Measurements from ENCODE around the gene FSCB.

The FSCB gene

GRCh38 chr14:44507183-44507582 lies at the start of gene FSCB:
TSS of gene FSCB (minus strand) at chr14:44507283. CDS start at chr14:44506987, 296 bp downstream.
- DNase-seq = no peak

- no peak for DNase-seq
These were observed 24.6 kb upstream of the FSCB start for GRCh38 chr14:44531658-44532057.

- no peak for DNase-seq
These were observed 23.4 kb upstream of the FSCB start for GRCh38 chr14:44530475-44530874.

GRCh38 chr14:44529026-44529425 lies 21.9 kb upstream of the FSCB start:
- peak; percentile 23 for DNase-seq

- DNase-seq = no peak
These were observed 21.1 kb upstream of the FSCB start for GRCh38 chr14:44528180-44528579.

- DNase-seq = no peak
These were observed 18.2 kb upstream of the FSCB start for GRCh38 chr14:44525237-44525636.

- DNase-seq = peak; percentile 34
These were observed 8.6 kb upstream of the FSCB start for GRCh38 chr14:44515668-44516067.

GRCh38 chr14:44508834-44509233 lies 1.8 kb upstream of the FSCB start:
- no peak for DNase-seq

- DNase-seq = peak; percentile 23
These were observed 1.5 kb downstream of the FSCB start for GRCh38 chr14:44505588-44505987.

GRCh38 chr14:44497148-44497547 lies 9.9 kb downstream of the FSCB start:
- no peak for DNase-seq

GRCh38 chr14:44494137-44494536 lies 12.9 kb downstream of the FSCB start:
- DNase-seq = peak; percentile 14

GRCh38 chr14:44490966-44491365 lies 16.1 kb downstream of the FSCB start:
- DNase-seq = no peak

- no peak for DNase-seq
These were observed 29.1 kb downstream of the FSCB start for GRCh38 chr14:44477953-44478352.

GRCh38 chr14:44468771-44469170 lies 38.3 kb downstream of the FSCB start:
- DNase-seq = no peak

- DNase-seq = peak; percentile 24
These were observed 43.6 kb downstream of the FSCB start for GRCh38 chr14:44463356-44464004.

GRCh38 chr14:44462381-44462780 lies 44.7 kb downstream of the FSCB start:
- peak; percentile 60 for DNase-seq

GRCh38 chr14:44461811-44462210 lies 45.3 kb downstream of the FSCB start:
- no peak for DNase-seq

All from DMS53 (cell line).